Measurements from ENCODE around the gene HNRNPA3.
"Not testable (repeated sequence)": the region's sequence is repeated elsewhere in the genome, so short reads cannot be mapped to it uniquely, and the experiment has no call there.

HNRNPA3 gene

DNA sequence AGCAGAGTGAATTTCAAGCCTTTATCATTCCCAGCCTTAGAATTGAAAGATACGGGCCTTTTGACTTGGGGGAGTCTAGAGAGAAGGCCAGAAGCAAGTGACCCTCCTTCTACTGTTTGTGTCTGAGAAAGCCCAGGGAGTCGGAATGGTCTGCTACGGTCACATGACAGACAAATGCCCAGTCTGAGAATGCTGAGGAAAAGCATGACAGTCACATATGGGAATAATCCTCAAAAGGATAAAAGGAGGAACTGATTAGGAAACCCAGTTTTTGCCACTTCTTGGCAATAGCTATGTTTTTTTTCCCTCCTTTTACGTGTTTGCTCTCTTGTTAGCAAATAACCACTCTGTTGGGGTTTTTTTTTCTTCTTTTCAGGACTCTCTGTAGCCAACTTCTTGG lies 38.1 kb upstream of the HNRNPA3 start:
- Histone ChIP-seq H3K27ac (no peak overlapping the region), H3K4me1 (peaks cover 8% of the 10 kb centered on the region; the same call in 1 of the 2 replicates), H3K36me3 (no peaks in the 10 kb centered on the region), H3K27me3 (no peaks in the 10 kb centered on the region), H3K9me3 (no peaks in the 10 kb centered on the region), H4K20me1 (no peaks in the 10 kb centered on the region), H3K4me3 (no peak overlapping the region), H3K9ac (no peak overlapping the region), H3K4me2 (no peak overlapping the region)
- no peak for TF ChIP-seq Cebpa-rat (IDR thresholded peaks at IDR 0.05)

DNA sequence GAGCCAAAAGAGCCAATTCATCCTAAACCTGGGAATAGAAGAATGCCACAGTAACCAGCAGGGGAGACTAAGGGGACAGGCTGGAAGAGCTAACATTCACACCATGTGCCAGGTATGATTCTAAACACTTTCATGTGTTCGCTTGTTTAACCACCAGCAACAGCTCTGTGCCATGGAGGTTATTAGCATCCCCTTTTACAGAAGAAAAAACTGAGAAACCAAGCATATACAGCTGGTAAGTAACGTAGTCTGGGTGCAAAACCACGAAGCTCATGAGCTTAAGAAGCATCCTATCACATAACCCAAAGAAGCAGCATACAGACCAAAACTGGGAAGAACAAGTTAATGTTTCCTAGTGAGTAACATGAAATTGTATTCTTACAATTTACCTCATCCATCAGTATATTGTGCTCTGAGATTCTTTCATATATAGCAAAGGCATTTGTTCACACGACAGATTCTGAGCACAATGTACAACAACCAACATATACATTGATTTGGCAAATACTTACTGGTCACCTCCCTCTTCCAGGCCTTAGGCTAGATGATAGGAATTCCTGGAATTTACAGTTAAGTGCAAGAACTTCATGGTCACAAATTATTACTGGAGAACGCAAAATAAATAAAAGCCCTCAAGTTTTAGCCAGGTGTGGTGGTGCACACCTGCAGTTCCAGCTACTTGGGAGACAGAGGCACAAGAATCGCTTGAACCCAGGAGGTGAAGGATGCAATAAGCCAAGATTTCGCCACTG lies 36.5 kb upstream of the HNRNPA3 start:
- H3K27me3 ChIP-seq = no peaks in the 10 kb centered on the region
- no peaks in the 10 kb centered on the region for H4K20me1 ChIP-seq

DNA sequence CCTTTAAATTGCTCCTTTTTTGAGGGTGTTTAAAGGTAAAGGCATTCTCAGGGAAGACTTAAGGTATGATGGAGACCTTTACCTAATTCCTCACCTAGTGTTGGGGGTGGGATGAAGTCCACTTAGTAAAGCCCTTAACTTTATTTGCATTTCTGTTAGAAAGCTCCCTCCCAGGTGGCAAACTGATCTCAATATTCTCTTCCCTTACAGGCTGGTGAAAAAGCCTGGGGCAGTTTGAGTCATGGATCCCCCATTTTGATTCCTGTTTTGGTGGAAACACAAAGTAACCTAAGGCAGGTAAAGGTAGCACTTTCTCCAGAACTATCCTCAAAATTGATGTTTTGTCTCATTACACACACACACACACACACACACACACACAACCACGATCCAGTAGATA lies 33.8 kb upstream of the HNRNPA3 start:
- Histone ChIP-seq H4K20me1 (no peaks in the 10 kb centered on the region), H3K9ac (no peak overlapping the region)

More for the DNA sequence above, 36.5 kb upstream of the HNRNPA3 start:
- H3K4me2 ChIP-seq = no peak overlapping the region
- no peak overlapping the region for H3K9ac ChIP-seq
- no peak for TF ChIP-seq Cebpa-rat (IDR thresholded peaks at IDR 0.05)
- no peaks in the 10 kb centered on the region for H3K9me3 ChIP-seq
- H3K4me3 ChIP-seq = no peak overlapping the region
- no peak overlapping the region for H3K27ac ChIP-seq
- H3K4me1 ChIP-seq = no peaks in the 10 kb centered on the region
- H3K36me3 ChIP-seq = no peaks in the 10 kb centered on the region

DNA sequence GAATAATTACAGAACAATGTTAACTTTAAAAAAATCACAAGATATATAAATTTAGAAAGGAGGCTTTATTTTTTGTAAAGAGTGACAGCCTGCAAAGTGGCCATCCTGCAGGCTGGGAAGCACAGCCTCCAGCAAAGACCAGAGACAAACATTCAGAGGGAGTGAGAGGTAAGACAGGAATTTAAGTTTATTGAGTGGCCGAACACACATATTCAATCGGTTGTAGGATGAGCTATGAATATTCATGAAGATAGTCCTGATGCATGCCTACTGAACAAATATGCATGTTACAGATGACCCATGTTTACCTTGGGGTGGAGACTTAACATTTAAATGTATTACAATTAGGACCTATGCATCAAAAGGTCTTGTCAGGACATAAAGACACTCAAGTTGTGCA lies 33.4 kb upstream of the HNRNPA3 start:
- no peak overlapping the region for H3K4me2 ChIP-seq
- H3K27me3 ChIP-seq = no peaks in the 10 kb centered on the region
- no peaks in the 10 kb centered on the region for H3K36me3 ChIP-seq
- no peak for TF ChIP-seq Cebpa-rat (IDR thresholded peaks at IDR 0.05)
- H4K20me1 ChIP-seq = no peaks in the 10 kb centered on the region
- no peaks in the 10 kb centered on the region for H3K4me1 ChIP-seq
- no peak overlapping the region for H3K9ac ChIP-seq
- H3K4me3 ChIP-seq = no peak overlapping the region
- H3K27ac ChIP-seq = no peak overlapping the region
- H3K9me3 ChIP-seq = no peaks in the 10 kb centered on the region

More for the DNA sequence above, 33.8 kb upstream of the HNRNPA3 start:
- Histone ChIP-seq H3K36me3 (no peaks in the 10 kb centered on the region), H3K4me2 (no peak overlapping the region), H3K27me3 (no peaks in the 10 kb centered on the region), H3K27ac (no peak overlapping the region), H3K9me3 (no peaks in the 10 kb centered on the region), H3K4me1 (no peaks in the 10 kb centered on the region), H3K4me3 (no peak overlapping the region)
- no peak for TF ChIP-seq Cebpa-rat (IDR thresholded peaks at IDR 0.05)

DNA sequence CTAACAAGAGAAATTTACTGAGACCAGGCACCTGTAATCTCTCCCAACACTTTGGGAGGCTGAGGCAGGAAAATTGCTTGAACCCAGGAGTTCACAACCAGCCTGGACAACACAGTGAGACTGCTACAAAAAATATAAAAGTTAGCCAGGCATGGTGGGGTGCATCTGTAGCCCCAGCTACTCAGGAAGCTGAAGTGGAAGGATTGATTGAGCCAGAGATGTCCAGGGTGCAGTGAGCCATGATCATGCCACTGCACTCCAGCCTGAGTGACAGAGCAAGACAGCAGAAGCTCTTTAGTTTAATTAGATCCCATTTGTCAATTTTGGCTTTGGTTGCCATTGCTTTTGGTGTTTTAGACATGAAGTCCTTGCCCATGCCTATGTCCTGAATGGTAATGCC lies 32.9 kb upstream of the HNRNPA3 start:
- not testable (repeated sequence) for H3K36me3 ChIP-seq, H3K9me3 ChIP-seq, H3K4me2 ChIP-seq, H3K27ac ChIP-seq, H3K4me3 ChIP-seq, H3K4me1 ChIP-seq, H3K27me3 ChIP-seq, H4K20me1 ChIP-seq, H3K9ac ChIP-seq

DNA sequence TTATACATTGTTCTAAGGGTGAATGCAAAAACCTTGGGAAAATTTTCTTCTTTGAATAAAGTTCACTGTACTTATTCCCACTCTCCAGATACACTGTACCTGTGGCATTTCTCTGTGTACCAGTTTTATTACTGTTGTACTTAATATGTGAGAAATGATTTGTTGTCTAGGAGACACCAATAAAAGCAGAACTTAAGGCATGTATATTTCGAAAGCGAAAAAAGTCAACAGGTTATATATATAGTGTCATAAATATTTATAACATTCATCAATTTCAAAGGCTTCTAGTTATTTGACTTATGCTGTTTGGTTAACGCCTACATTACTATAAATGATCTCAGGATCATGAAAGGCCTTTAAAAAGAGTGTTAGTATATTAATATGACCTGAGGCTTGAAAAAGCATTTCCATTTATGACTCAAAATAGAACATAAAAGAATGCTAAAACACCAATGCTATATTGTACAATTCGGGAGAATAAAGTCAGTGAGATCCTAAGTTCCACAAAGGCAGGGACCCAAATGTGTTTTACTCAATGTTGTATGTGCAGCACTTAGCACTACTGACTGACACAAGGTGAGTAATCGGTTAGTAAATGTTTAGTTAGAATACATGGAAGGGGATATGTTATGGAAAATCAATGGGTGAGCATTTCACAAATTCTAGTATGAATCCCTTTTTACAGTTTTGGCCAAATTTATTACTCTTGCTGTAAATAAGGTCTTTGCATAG lies 32.2 kb upstream of the HNRNPA3 start:
- H3K4me3 ChIP-seq = no peak overlapping the region
- H3K36me3 ChIP-seq = no peaks in the 10 kb centered on the region
- no peak overlapping the region for H3K27ac ChIP-seq
- H3K9ac ChIP-seq = no peak overlapping the region
- no peaks in the 10 kb centered on the region for H4K20me1 ChIP-seq
- no peaks in the 10 kb centered on the region for H3K9me3 ChIP-seq
- TF ChIP-seq Cebpa-rat (IDR thresholded peaks at IDR 0.05) = no peak
- H3K4me1 ChIP-seq = no peaks in the 10 kb centered on the region
- H3K4me2 ChIP-seq = no peak overlapping the region
- no peaks in the 10 kb centered on the region for H3K27me3 ChIP-seq

DNA sequence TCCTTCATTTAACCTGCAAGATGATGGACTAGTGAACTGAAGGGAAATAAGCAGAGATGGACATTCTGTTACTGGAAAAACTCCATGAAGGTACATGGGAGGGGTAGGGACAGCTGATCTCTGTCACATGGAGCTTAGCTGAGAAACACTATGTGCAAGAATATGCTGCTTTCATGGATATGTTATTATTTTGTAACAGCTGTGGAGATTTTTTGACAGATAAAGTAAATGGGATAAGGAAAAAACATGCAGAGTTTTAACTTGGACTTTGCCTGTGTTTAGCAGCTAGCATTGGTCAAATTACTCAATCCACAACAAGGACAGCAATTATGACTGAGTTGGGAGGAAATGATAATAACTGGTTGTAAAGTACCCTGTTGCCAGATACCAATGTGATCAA lies 28.7 kb upstream of the HNRNPA3 start:
- H3K9ac ChIP-seq = no peak overlapping the region
- no peaks in the 10 kb centered on the region for H4K20me1 ChIP-seq
- no peaks in the 10 kb centered on the region for H3K9me3 ChIP-seq
- no peak overlapping the region for H3K27ac ChIP-seq
- TF ChIP-seq Cebpa-rat (IDR thresholded peaks at IDR 0.05) = no peak
- no peaks in the 10 kb centered on the region for H3K4me1 ChIP-seq
- H3K4me2 ChIP-seq = no peak overlapping the region
- H3K27me3 ChIP-seq = no peaks in the 10 kb centered on the region
- H3K4me3 ChIP-seq = no peak overlapping the region
- H3K36me3 ChIP-seq = no peaks in the 10 kb centered on the region

DNA sequence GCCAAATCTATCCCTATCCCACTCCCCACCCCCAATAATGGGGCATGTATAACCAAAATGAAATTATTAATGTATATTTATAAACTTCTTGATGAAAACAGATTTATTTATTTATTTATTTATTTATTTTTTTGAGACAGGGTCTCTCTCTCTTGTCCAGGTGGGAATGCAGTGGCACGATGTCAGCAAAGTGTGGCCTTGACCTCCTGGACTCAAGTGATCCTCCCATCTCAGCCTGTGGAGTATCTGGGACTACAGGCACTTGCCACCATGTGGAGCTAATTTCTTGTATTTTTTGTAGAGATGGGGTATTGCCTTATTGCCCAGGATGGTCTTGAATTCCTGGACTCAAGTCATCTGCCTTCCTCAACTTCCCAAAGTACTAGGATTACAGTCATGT lies 28.0 kb upstream of the HNRNPA3 start:
- no peak overlapping the region for H3K9ac ChIP-seq
- no peak for TF ChIP-seq Cebpa-rat (IDR thresholded peaks at IDR 0.05)
- no peaks in the 10 kb centered on the region for H3K4me1 ChIP-seq
- no peaks in the 10 kb centered on the region for H4K20me1 ChIP-seq
- H3K9me3 ChIP-seq = no peaks in the 10 kb centered on the region
- no peak overlapping the region for H3K27ac ChIP-seq
- H3K27me3 ChIP-seq = no peaks in the 10 kb centered on the region
- H3K4me3 ChIP-seq = no peak overlapping the region
- H3K4me2 ChIP-seq = no peak overlapping the region
- H3K36me3 ChIP-seq = no peaks in the 10 kb centered on the region

DNA sequence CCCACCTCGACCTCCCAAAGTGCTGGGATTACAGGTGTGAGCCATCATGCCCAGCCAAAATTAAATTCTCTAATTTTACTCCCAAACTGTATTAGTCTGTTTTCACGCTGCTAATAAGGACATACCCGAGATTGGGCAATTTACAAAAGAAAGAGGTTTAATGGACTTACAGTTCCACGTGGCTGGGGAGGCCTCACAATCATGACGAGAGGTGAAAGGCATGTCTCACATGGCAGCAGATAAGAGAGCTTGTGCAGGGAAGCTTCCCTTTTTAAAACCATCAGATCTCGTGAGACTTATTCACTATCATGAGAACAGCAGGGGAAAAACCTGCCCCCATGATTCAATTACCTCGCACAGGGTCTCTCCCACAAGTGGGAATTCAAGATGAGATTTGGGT lies 26.6 kb upstream of the HNRNPA3 start:
- not testable (repeated sequence) for H3K36me3 ChIP-seq, H3K27ac ChIP-seq, H3K4me3 ChIP-seq, H3K9me3 ChIP-seq, H4K20me1 ChIP-seq, H3K9ac ChIP-seq, H3K4me2 ChIP-seq, H3K4me1 ChIP-seq, H3K27me3 ChIP-seq

DNA sequence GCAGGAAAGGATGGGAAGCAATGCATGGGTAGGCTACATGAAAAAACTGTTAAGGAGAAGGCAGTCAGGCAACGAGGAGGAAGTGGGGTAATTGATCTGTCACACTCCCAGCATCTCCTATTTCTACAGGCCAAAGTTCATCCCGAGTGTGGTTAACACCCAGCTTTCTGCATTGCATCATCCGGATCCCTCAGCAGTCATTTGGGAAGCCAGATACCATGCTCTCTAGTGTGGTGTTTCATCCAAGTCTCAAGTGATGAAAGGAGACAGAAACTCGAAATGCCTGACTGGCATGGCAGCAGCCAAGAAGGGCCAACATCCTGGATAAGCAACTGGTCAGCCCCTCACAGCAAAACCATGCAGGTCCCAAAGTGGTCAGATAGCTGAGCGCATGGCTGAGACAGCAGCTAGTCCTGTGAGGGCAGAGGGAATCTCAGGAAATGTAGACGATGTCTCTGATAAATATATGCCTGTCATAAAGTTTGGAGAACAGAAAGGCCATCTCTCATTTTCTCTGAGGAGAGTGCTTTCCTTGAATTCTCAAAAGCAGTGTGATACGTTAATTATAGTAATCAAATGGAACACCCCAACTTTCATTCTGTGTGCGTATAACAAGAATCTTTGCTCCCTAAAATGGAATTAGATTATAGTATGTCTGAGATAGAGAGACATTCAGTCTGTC lies 24.8 kb upstream of the HNRNPA3 start:
- Histone ChIP-seq H4K20me1 (no peaks in the 10 kb centered on the region), H3K9ac (no peak overlapping the region), H3K27me3 (no peaks in the 10 kb centered on the region), H3K4me1 (no peaks in the 10 kb centered on the region), H3K4me2 (no peak overlapping the region), H3K9me3 (no peaks in the 10 kb centered on the region), H3K27ac (no peak overlapping the region), H3K4me3 (no peak overlapping the region), H3K36me3 (no peaks in the 10 kb centered on the region)
- no peak for TF ChIP-seq Cebpa-rat (IDR thresholded peaks at IDR 0.05)

Measured in BLaER1 (cell line).